Ishikawa (cell line): ENCODE results near the gene MAGI1.

Experiments used
- CEBPB ChIP-seq: IDR thresholded peaks from 2 replicates; pipeline ENCODE4 v1.6.1; 2012
- CREB1 ChIP-seq: IDR thresholded peaks from 2 replicates; pipeline ENCODE4 v1.6.1; 2012; ENCODE audit warnings: low read depth
- EGR1 ChIP-seq: IDR thresholded peaks from 2 replicates; pipeline ENCODE4 v1.6.1; 2012
- EP300 ChIP-seq: IDR thresholded peaks from 2 replicates; pipeline ENCODE4 v1.6.1; 2012; ENCODE audit warnings: borderline replicate concordance
- FOXM1 ChIP-seq: IDR thresholded peaks from 2 replicates; pipeline ENCODE4 v1.6.1; 2012; ENCODE audit warnings: low read depth, borderline replicate concordance
- NFIC ChIP-seq: IDR thresholded peaks from 2 replicates; pipeline ENCODE4 v1.6.1; 2012
- RAD21 ChIP-seq: IDR thresholded peaks from 2 replicates; pipeline ENCODE4 v1.6.1; 2012; ENCODE audit warnings: low read depth
- TAF1 ChIP-seq: IDR thresholded peaks from 2 replicates; pipeline ENCODE4 v1.6.1; 2012; ENCODE audit warnings: low read depth, mild to moderate bottlenecking
- TCF12 ChIP-seq: IDR thresholded peaks from 2 replicates; pipeline ENCODE4 v1.6.1; 2012; ENCODE audit warnings: low read depth
- TEAD4 ChIP-seq: IDR thresholded peaks from 2 replicates; pipeline ENCODE4 v1.6.1; 2012
- YY1 ChIP-seq: IDR thresholded peaks from 2 replicates; pipeline ENCODE4 v1.6.1; 2012; ENCODE audit warnings: low read depth
- ZBTB7A ChIP-seq: IDR thresholded peaks from 2 replicates; pipeline ENCODE4 v1.6.1; 2012; ENCODE audit warnings: low read depth
- TF ChIP-seq, protein P1 (sequence below): IDR thresholded peaks from 2 replicates; pipeline ENCODE4 v1.6.1; 2012; ENCODE audit warnings: low read depth, mild to moderate bottlenecking
- TF ChIP-seq, protein P2 (sequence below): IDR thresholded peaks from 2 replicates; pipeline ENCODE4 v1.6.1; 2012
- TF ChIP-seq, protein P3 (sequence below): IDR thresholded peaks from 2 replicates; pipeline ENCODE4 v1.6.1; 2012

MAGI1 gene

DNA sequence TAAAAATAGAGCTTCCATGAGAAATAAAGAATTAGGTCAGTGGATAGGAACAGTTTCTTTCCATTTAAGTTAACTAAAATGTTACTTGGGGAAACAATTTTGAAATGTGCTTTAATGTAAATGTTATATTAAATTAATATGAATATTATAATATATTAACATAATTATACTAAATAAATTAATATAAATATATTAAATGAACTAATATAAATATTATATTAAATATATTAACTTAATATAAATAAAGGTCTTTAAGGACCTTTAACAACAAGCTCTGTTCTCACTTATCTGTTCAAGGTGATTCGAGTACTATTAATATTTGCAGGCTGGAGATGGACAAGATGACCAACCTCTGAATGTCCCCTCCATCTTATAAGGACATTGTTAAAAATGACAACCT, 100.6 kb downstream of the MAGI1 start:
- TF ChIP-seq, protein P1, sequence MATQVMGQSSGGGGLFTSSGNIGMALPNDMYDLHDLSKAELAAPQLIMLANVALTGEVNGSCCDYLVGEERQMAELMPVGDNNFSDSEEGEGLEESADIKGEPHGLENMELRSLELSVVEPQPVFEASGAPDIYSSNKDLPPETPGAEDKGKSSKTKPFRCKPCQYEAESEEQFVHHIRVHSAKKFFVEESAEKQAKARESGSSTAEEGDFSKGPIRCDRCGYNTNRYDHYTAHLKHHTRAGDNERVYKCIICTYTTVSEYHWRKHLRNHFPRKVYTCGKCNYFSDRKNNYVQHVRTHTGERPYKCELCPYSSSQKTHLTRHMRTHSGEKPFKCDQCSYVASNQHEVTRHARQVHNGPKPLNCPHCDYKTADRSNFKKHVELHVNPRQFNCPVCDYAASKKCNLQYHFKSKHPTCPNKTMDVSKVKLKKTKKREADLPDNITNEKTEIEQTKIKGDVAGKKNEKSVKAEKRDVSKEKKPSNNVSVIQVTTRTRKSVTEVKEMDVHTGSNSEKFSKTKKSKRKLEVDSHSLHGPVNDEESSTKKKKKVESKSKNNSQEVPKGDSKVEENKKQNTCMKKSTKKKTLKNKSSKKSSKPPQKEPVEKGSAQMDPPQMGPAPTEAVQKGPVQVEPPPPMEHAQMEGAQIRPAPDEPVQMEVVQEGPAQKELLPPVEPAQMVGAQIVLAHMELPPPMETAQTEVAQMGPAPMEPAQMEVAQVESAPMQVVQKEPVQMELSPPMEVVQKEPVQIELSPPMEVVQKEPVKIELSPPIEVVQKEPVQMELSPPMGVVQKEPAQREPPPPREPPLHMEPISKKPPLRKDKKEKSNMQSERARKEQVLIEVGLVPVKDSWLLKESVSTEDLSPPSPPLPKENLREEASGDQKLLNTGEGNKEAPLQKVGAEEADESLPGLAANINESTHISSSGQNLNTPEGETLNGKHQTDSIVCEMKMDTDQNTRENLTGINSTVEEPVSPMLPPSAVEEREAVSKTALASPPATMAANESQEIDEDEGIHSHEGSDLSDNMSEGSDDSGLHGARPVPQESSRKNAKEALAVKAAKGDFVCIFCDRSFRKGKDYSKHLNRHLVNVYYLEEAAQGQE = no peak
- TF ChIP-seq, protein P2, sequence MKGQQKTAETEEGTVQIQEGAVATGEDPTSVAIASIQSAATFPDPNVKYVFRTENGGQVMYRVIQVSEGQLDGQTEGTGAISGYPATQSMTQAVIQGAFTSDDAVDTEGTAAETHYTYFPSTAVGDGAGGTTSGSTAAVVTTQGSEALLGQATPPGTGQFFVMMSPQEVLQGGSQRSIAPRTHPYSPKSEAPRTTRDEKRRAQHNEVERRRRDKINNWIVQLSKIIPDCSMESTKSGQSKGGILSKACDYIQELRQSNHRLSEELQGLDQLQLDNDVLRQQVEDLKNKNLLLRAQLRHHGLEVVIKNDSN = no peak
- TF ChIP-seq RAD21 = no peak
- no peak for TF ChIP-seq EP300
- TF ChIP-seq YY1 = no peak
- TF ChIP-seq CREB1 = no peak
- no peak for TF ChIP-seq TAF1
- no peak for TF ChIP-seq FOXM1
- no peak for TF ChIP-seq EGR1
- TF ChIP-seq TEAD4 = no peak

DNA sequence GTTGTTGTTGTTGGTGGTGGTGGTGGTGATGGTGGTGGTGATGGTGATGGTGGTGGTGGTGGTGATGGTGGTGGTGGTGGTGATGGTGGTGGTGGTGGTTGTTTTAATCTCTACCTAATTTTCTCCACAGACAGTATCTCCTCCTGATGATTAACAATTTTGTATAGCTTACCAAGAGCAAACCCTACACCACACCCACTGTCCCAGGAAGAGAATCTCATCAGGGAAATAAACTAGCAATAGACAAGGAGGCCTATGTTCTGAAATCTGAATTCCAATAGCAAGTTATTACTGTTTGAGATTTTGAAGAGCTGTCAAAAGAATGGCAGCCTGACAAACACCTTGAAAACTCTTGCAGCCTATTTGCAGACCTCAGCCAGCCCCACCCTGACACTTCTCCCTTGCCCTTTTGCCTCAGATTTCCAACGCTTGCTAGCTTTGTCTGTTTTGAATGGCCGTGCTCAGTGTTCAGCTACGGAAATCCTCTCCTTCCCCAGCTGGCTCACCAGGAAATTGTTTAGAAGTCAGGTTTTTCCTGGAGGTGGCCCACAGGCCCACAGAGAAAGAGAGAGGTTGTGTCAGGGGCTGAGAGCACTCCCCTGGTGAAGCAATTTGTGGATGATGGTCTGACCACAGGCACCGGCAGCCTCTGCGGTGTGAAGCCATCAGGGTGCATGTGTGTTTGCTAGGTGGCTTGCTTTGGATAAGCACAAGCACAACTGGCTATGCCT, 101.6 kb downstream of the MAGI1 start:
- TF ChIP-seq, protein P2 = no peak
- no peak for TF ChIP-seq TCF12
- TF ChIP-seq YY1 = no peak
- no peak for TF ChIP-seq FOXM1
- no peak for TF ChIP-seq EGR1
- TF ChIP-seq, protein P3, sequence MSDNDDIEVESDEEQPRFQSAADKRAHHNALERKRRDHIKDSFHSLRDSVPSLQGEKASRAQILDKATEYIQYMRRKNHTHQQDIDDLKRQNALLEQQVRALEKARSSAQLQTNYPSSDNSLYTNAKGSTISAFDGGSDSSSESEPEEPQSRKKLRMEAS = no peak
- TF ChIP-seq CREB1 = no peak
- no peak for TF ChIP-seq CEBPB
- TF ChIP-seq TAF1 = no peak
- no peak for TF ChIP-seq ZBTB7A
- TF ChIP-seq, protein P1 = no peak
- TF ChIP-seq TEAD4 = no peak
- no peak for TF ChIP-seq RAD21
- no peak for TF ChIP-seq NFIC
- no peak for TF ChIP-seq EP300

DNA sequence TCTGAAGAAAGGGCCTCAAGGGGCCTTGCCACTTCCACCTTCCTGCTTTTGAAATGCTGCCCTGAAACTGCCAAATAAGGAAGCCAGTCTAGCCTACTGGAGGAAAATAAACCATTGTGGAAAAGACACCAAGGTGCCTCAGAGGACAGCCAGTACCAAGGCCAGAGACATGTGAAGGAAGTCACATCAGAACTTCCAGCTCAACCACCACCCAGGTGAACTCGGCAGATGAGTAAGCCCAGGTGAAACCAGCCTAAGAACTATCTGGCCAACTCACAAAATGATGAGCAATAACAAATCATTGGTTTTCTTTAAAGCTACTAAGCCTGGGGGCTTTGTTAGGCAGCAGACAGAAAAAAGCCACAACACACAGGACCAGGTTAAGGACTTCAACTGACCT, 103.0 kb downstream of the MAGI1 start:
- no peak for TF ChIP-seq CEBPB
- TF ChIP-seq, protein P1 = peak; percentile 68
- TF ChIP-seq TCF12 = no peak
- TF ChIP-seq, protein P2 = no peak
- TF ChIP-seq CREB1 = no peak
- no peak for TF ChIP-seq EGR1
- TF ChIP-seq, protein P3 = no peak
- no peak for TF ChIP-seq FOXM1

DNA sequence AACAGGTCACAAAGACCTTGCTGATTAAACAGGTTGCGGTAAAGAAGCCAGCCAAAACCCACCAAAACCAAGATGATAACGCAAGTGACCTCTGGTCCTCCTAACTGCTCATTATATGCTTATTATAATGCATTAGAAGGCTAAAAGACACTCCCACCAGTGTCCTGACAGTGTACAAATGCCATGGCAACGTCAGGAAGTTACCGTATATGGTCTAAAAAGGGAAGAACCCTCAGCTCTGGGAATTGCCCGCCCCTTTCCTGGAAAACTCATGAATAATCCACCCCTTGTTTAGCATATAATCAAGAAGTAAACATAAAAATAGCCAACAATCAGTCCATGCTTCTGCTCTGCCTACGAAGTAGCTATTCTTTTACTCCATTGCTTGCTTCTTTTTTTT, 108.1 kb downstream of the MAGI1 start:
- TF ChIP-seq CEBPB (no peak), TAF1 (no peak), NFIC (no peak)
- TF ChIP-seq, protein P2 = no peak
